ENCODE data around the gene SCGB1C1. TPM values are rescaled to one million over a fixed set of nuclear protein-coding genes. Genes with fewer than 3 reads are reported as not detected.

SCGB1C1 gene
- total and polyA plus RNA-seq, 4 donors: not detected

GRCh38 chr11:216081-216974, 23.4 kb downstream of the SCGB1C1 start:
- peaks cover 11 to 56% (median 39%) of the 10 kb centered on the region in 4 donors for H3K36me3 ChIP-seq (ENCODE audit: control insufficient read depth in 4 of 4, insufficient read depth in 3 of 4, low read depth in 1 of 4, low read length in 3 of 4)
- no peak overlapping the region for H3K9ac ChIP-seq (ENCODE audit: low read depth in 1 of 2, low read length in 2 of 2)
- 91% methylated on average over 11 of the region's 11 CpGs for WGBS
- no peak overlapping the region for H3K27ac ChIP-seq (ENCODE audit: low read depth in 1 of 2, low read length in 2 of 2)
- no peak overlapping the region for H3K4me3 ChIP-seq (ENCODE audit: low read depth in 1 of 3, low read length in 3 of 3)
- TF ChIP-seq CTCF (IDR thresholded peaks at IDR 0.05; ENCODE audit: low read depth, low read length, missing input control): no peak
- TF ChIP-seq HNF4A (conservative IDR thresholded peaks at IDR 0.05): no peak
- TF ChIP-seq YY1 (IDR thresholded peaks at IDR 0.05): no peak
- H3K27me3 ChIP-seq (ENCODE audit: control insufficient read depth in 4 of 4, insufficient read depth in 4 of 4, low read length in 3 of 4): no peaks in the 10 kb centered on the region
- DNase-seq (ENCODE audit: low spot score): no peak
- H3K9me3 ChIP-seq (ENCODE audit: control insufficient read depth in 4 of 4, low read length in 3 of 4): no peaks in the 10 kb centered on the region
- no peaks in the 10 kb centered on the region for H3K4me1 ChIP-seq (ENCODE audit: control insufficient read depth in 4 of 4, insufficient read depth in 4 of 4, low read length in 3 of 4)

GRCh38 chr11:217704-218103, 24.8 kb downstream of the SCGB1C1 start:
- Histone ChIP-seq H3K9me3 (ENCODE audit: control insufficient read depth in 4 of 4, low read length in 3 of 4) (no peaks in the 10 kb centered on the region), H3K9ac (ENCODE audit: low read depth in 1 of 2, low read length in 2 of 2) (no peak overlapping the region), H3K27me3 (ENCODE audit: control insufficient read depth in 4 of 4, insufficient read depth in 4 of 4, low read length in 3 of 4) (no peaks in the 10 kb centered on the region), H3K4me1 (ENCODE audit: control insufficient read depth in 4 of 4, insufficient read depth in 4 of 4, low read length in 3 of 4) (no peaks in the 10 kb centered on the region), H3K27ac (ENCODE audit: low read depth in 1 of 2, low read length in 2 of 2) (no peak overlapping the region), H3K4me3 (ENCODE audit: low read depth in 1 of 3, low read length in 3 of 3) (no peak overlapping the region), H3K36me3 (ENCODE audit: control insufficient read depth in 4 of 4, insufficient read depth in 3 of 4, low read depth in 1 of 4, low read length in 3 of 4) (peaks cover 9 to 50% (median 29%) of the 10 kb centered on the region in 4 donors)
- WGBS: 95% methylated on average over 3 of the region's 3 CpGs
- no peak for TF ChIP-seq REST (IDR thresholded peaks at IDR 0.05)
- TF ChIP-seq MAX (IDR thresholded peaks at IDR 0.05): no peak
- no peak for TF ChIP-seq EGR1 (IDR thresholded peaks at IDR 0.05; ENCODE audit: low read depth in 2 of 2)
- TF ChIP-seq ZBTB33 (IDR thresholded peaks at IDR 0.05): no peak
- no peak for TF ChIP-seq ATF3 (IDR thresholded peaks at IDR 0.05)
- no peak for TF ChIP-seq RXRA (IDR thresholded peaks at IDR 0.05)
- no peak for TF ChIP-seq HNF4G (IDR thresholded peaks at IDR 0.05)
- TF ChIP-seq GABPA (IDR thresholded peaks at IDR 0.05 in 1 of 2, conservative IDR thresholded peaks at IDR 0.05 in 1 of 2): no peak
- TF ChIP-seq TAF1 (conservative IDR thresholded peaks at IDR 0.05): no peak
- no peak for TF ChIP-seq HNF4A (conservative IDR thresholded peaks at IDR 0.05)
- no peak for TF ChIP-seq RAD21 (IDR thresholded peaks at IDR 0.05)
- no peak for TF ChIP-seq CTCF (IDR thresholded peaks at IDR 0.05; ENCODE audit: low read depth, low read length, missing input control)
- TF ChIP-seq YY1 (IDR thresholded peaks at IDR 0.05): no peak
- TF ChIP-seq SP1 (IDR thresholded peaks at IDR 0.05): no peak
- no peak for TF ChIP-seq FOXA1 (IDR thresholded peaks at IDR 0.05)
- TF ChIP-seq JUND (IDR thresholded peaks at IDR 0.05): no peak
- no peak for TF ChIP-seq FOXA2 (IDR thresholded peaks at IDR 0.05)
- no peak for DNase-seq (ENCODE audit: low spot score)
